Measurements from ENCODE around the gene GABRG1.

Gene GABRG1

DNA sequence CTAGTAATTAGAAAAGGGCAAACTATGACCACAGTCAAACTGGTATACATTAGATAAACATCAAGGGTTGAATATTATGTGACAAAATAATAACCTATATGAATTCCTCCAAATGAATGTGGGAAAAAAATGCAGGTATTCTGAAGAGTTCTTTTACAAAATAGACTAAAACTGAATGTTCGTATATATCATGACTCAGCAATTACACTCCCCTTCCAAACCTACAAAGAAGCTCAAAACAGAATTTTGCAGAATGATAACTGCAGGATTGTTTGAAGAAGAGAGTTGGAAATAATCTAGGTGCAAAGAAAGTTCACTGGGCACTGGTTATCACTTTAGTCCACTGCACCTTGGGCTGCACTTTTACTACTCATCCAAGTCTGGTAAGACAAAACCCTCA, 134.1 kb downstream of the GABRG1 start:
- Histone ChIP-seq H3K4me3 (ENCODE audit: low read depth, low read length) (no peak overlapping the region), H3K36me3 (no peaks in the 10 kb centered on the region), H3K9me3 (no peaks in the 10 kb centered on the region), H3K27me3 (no peaks in the 10 kb centered on the region), H3K4me1 (no peaks in the 10 kb centered on the region)
- TF ChIP-seq, protein P1, sequence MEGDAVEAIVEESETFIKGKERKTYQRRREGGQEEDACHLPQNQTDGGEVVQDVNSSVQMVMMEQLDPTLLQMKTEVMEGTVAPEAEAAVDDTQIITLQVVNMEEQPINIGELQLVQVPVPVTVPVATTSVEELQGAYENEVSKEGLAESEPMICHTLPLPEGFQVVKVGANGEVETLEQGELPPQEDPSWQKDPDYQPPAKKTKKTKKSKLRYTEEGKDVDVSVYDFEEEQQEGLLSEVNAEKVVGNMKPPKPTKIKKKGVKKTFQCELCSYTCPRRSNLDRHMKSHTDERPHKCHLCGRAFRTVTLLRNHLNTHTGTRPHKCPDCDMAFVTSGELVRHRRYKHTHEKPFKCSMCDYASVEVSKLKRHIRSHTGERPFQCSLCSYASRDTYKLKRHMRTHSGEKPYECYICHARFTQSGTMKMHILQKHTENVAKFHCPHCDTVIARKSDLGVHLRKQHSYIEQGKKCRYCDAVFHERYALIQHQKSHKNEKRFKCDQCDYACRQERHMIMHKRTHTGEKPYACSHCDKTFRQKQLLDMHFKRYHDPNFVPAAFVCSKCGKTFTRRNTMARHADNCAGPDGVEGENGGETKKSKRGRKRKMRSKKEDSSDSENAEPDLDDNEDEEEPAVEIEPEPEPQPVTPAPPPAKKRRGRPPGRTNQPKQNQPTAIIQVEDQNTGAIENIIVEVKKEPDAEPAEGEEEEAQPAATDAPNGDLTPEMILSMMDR (IDR thresholded peaks at IDR 0.05; ENCODE audit: low read depth, low read length): no peak
- no peak for DNase-seq

DNA sequence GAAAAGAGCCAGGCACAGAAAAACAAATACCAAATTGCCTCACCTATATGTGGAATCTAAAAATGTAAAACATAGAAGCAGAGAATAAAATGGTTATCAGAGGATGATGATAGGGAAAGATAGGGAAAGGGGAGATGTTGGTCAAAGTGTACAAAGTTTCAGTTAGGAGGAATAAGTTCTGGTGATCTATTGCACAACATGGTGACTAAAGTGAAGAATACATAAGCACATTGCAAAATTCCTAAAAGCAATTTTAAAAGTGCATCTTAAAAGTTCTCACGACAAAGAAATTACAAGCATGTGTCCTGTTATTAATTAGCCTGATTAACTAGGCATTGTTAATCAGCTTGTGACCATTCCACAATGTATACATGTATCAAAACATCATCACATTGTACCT, 136.0 kb downstream of the GABRG1 start:
- no peaks in the 10 kb centered on the region for H3K9me3 ChIP-seq
- DNase-seq: no peak
- no peaks in the 10 kb centered on the region for H3K4me1 ChIP-seq
- no peaks in the 10 kb centered on the region for H3K27me3 ChIP-seq
- no peak overlapping the region for H3K4me3 ChIP-seq (ENCODE audit: low read depth, low read length)
- H3K36me3 ChIP-seq: no peaks in the 10 kb centered on the region
- TF ChIP-seq, protein P1 (IDR thresholded peaks at IDR 0.05; ENCODE audit: low read depth, low read length): no peak

Measured in BE2C (cell line).